HG03097 (cell line): ENCODE measurements around the gene KRT2.
"Not testable (repeated sequence)": the region's sequence is repeated elsewhere in the genome, so short reads cannot be mapped to it uniquely, and the experiment has no call there.

ENCODE experiments used
- ATAC-seq: cut with Tn5 transposase; IDR thresholded peaks from one replicate; pipeline ENCODE4 v1.9.1; 2021; ENCODE audit not compliant: unreplicated experiment, low FRiP score

KRT2 gene

GRCh38 chr12:52685406-52685890, 33.4 kb upstream of the KRT2 start:
- no peak for ATAC-seq

GRCh38 chr12:52684431-52684830, 32.4 kb upstream of the KRT2 start:
- ATAC-seq, result no peak

- no peak for ATAC-seq
Observed at GRCh38 chr12:52683575-52684300, 31.7 kb upstream of the KRT2 start.

- no peak for ATAC-seq
Observed at GRCh38 chr12:52682938-52683574, 31.0 kb upstream of the KRT2 start.

- no peak for ATAC-seq
Observed at GRCh38 chr12:52682381-52682660, 30.3 kb upstream of the KRT2 start.

- no peak for ATAC-seq
Observed at GRCh38 chr12:52681526-52682380, 29.7 kb upstream of the KRT2 start.

GRCh38 chr12:52680363-52680762, 28.4 kb upstream of the KRT2 start, which contains the start of gene KRT1:
KRT1 (minus strand) TSS chr12:52680407; CDS start chr12:52680348, 59 bp downstream.
- no peak for ATAC-seq

GRCh38 chr12:52679875-52680274, 27.9 kb upstream of the KRT2 start:
- ATAC-seq, result no peak

GRCh38 chr12:52677671-52678070, 25.7 kb upstream of the KRT2 start:
- ATAC-seq, result no peak

GRCh38 chr12:52677126-52677525, 25.1 kb upstream of the KRT2 start:
- no peak for ATAC-seq

- ATAC-seq, result no peak
Observed at GRCh38 chr12:52676163-52676562, 24.2 kb upstream of the KRT2 start.

GRCh38 chr12:52675301-52675701, 23.3 kb upstream of the KRT2 start:
- no peak for ATAC-seq

- ATAC-seq, result no peak
Observed at GRCh38 chr12:52674433-52674775, 22.4 kb upstream of the KRT2 start.

- ATAC-seq, result no peak
Observed at GRCh38 chr12:52673713-52674432, 21.9 kb upstream of the KRT2 start.

GRCh38 chr12:52673217-52673616, 21.2 kb upstream of the KRT2 start:
- no peak for ATAC-seq

GRCh38 chr12:52672321-52672933, 20.4 kb upstream of the KRT2 start:
- no peak for ATAC-seq

GRCh38 chr12:52670961-52671360, 18.9 kb upstream of the KRT2 start:
- no peak for ATAC-seq

GRCh38 chr12:52670506-52670905, 18.5 kb upstream of the KRT2 start:
- no peak for ATAC-seq

- ATAC-seq, result not testable (repeated sequence)
Observed at GRCh38 chr12:52669941-52670340, 17.9 kb upstream of the KRT2 start.

GRCh38 chr12:52669426-52669825, 17.4 kb upstream of the KRT2 start:
- no peak for ATAC-seq
